ENCODE data around the gene FAM168A.

The FAM168A gene

GRCh38 chr11:73645121-73645969 lies 47.4 kb upstream of the FAM168A start:
- Histone ChIP-seq H3K9ac (ENCODE audit: low read length) (no peak overlapping the region), H3K4me2 (ENCODE audit: low read length) (no peak overlapping the region), H4K20me1 (ENCODE audit: insufficient read depth, low read length) (no peaks in the 10 kb centered on the region), H3K79me2 (ENCODE audit: low read length) (no peaks in the 10 kb centered on the region), H3K4me3 (ENCODE audit: low read length) (no peak overlapping the region), H3K4me1 (ENCODE audit: low read length) (peaks cover 10% of the 10 kb centered on the region; the same call in 1 of the 2 replicates), H3K9me3 (ENCODE audit: insufficient read depth, low read length) (no peaks in the 10 kb centered on the region), H2AFZ (ENCODE audit: low read depth, low read length) (no peak overlapping the region; the same call in 1 of the 2 replicates), H3K27me3 (ENCODE audit: low read depth, low read length) (peaks cover 9% of the 10 kb centered on the region; the same call in 1 of the 2 replicates), H3K36me3 (replicated peaks; ENCODE audit: low read depth, low read length) (no peaks in the 10 kb centered on the region), H3K27ac (ENCODE audit: low read length) (no peak overlapping the region)
- TF ChIP-seq, protein P1, sequence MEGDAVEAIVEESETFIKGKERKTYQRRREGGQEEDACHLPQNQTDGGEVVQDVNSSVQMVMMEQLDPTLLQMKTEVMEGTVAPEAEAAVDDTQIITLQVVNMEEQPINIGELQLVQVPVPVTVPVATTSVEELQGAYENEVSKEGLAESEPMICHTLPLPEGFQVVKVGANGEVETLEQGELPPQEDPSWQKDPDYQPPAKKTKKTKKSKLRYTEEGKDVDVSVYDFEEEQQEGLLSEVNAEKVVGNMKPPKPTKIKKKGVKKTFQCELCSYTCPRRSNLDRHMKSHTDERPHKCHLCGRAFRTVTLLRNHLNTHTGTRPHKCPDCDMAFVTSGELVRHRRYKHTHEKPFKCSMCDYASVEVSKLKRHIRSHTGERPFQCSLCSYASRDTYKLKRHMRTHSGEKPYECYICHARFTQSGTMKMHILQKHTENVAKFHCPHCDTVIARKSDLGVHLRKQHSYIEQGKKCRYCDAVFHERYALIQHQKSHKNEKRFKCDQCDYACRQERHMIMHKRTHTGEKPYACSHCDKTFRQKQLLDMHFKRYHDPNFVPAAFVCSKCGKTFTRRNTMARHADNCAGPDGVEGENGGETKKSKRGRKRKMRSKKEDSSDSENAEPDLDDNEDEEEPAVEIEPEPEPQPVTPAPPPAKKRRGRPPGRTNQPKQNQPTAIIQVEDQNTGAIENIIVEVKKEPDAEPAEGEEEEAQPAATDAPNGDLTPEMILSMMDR (IDR thresholded peaks at IDR 0.05; ENCODE audit: low read depth, low read length), result no peak
- no peak for TF ChIP-seq EZH2phosphoT487 (IDR thresholded peaks at IDR 0.05; ENCODE audit: low read depth)

DNA sequence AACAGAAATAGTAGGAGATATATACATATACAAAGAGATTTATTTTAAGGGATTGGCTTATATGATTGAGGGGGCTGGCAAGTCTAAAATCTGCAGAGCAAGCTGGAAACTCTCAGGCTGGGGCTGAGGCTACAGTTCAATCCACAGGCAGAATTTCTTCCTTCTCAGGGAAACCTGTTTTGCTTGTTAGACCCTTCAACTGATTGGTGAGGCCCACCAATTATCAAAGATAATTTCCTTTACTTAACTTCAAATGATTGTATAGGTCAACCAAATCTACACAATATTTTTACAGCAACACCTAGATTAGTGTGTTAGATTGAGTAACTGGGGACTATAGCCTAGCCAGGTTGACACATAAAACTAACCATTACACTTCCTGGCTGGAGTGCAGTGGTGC lies 43.8 kb upstream of the FAM168A start:
- TF ChIP-seq, protein P1 (IDR thresholded peaks at IDR 0.05; ENCODE audit: low read depth, low read length), result no peak
- TF ChIP-seq EZH2phosphoT487 (IDR thresholded peaks at IDR 0.05; ENCODE audit: low read depth), result no peak

GRCh38 chr11:73640592-73640991 lies 42.7 kb upstream of the FAM168A start:
- no peak overlapping the region for H3K4me3 ChIP-seq (ENCODE audit: low read length)
- no peaks in the 10 kb centered on the region for H3K9me3 ChIP-seq (ENCODE audit: insufficient read depth, low read length)
- H3K36me3 ChIP-seq (replicated peaks; ENCODE audit: low read depth, low read length), result no peaks in the 10 kb centered on the region
- H3K79me2 ChIP-seq (ENCODE audit: low read length), result no peaks in the 10 kb centered on the region
- H3K27me3 ChIP-seq (ENCODE audit: low read depth, low read length), result peaks cover 9% of the 10 kb centered on the region; the same call in 1 of the 2 replicates
- H3K9ac ChIP-seq (ENCODE audit: low read length), result no peak overlapping the region
- TF ChIP-seq, protein P1 (IDR thresholded peaks at IDR 0.05; ENCODE audit: low read depth, low read length), result no peak
- no peak for TF ChIP-seq EZH2phosphoT487 (IDR thresholded peaks at IDR 0.05; ENCODE audit: low read depth)
- no peak overlapping the region; the same call in 1 of the 2 replicates for H2AFZ ChIP-seq (ENCODE audit: low read depth, low read length)
- no peak overlapping the region for H3K27ac ChIP-seq (ENCODE audit: low read length)
- H4K20me1 ChIP-seq (ENCODE audit: insufficient read depth, low read length), result no peaks in the 10 kb centered on the region
- H3K4me1 ChIP-seq (ENCODE audit: low read length), result no peaks in the 10 kb centered on the region
- no peak overlapping the region for H3K4me2 ChIP-seq (ENCODE audit: low read length)

More for the DNA sequence above, 43.8 kb upstream of the FAM168A start:
- peaks cover 9% of the 10 kb centered on the region; the same call in 1 of the 2 replicates for H3K27me3 ChIP-seq (ENCODE audit: low read depth, low read length)
- H3K79me2 ChIP-seq (ENCODE audit: low read length), result no peaks in the 10 kb centered on the region
- no peak overlapping the region for H3K27ac ChIP-seq (ENCODE audit: low read length)
- no peak overlapping the region for H3K9ac ChIP-seq (ENCODE audit: low read length)
- H3K36me3 ChIP-seq (replicated peaks; ENCODE audit: low read depth, low read length), result no peaks in the 10 kb centered on the region
- H3K4me1 ChIP-seq (ENCODE audit: low read length), result no peaks in the 10 kb centered on the region
- no peak overlapping the region for H3K4me2 ChIP-seq (ENCODE audit: low read length)
- no peak overlapping the region for H3K4me3 ChIP-seq (ENCODE audit: low read length)
- H4K20me1 ChIP-seq (ENCODE audit: insufficient read depth, low read length), result no peaks in the 10 kb centered on the region
- H3K9me3 ChIP-seq (ENCODE audit: insufficient read depth, low read length), result no peaks in the 10 kb centered on the region
- no peak overlapping the region for H2AFZ ChIP-seq (ENCODE audit: low read depth, low read length)

DNA sequence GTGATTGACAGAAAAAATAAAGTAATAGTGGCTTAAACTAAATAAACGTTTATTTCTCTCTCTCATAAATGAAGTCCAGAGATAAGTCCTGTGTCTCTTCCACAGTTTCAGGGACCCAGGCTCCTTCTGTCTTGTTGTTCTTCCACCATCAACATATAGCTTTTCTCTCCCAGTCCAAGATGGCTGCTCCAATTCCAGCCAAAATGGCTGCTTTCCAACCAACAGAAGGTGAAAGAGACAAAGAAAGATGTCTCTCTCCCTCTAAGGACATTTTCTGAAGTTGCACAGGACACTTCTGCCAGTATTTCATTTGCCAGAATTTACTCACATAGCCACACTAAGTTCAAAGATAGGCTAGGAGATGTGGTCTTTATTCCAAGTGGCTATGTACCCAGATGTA lies 39.1 kb upstream of the FAM168A start:
- H3K9ac ChIP-seq (ENCODE audit: low read length), result no peak overlapping the region
- no peaks in the 10 kb centered on the region for H3K9me3 ChIP-seq (ENCODE audit: insufficient read depth, low read length)
- H3K4me1 ChIP-seq (ENCODE audit: low read length), result no peaks in the 10 kb centered on the region
- peaks cover 4% of the 10 kb centered on the region; the same call in 1 of the 2 replicates for H3K27me3 ChIP-seq (ENCODE audit: low read depth, low read length)
- no peaks in the 10 kb centered on the region for H3K36me3 ChIP-seq (replicated peaks; ENCODE audit: low read depth, low read length)
- H3K4me2 ChIP-seq (ENCODE audit: low read length), result no peak overlapping the region
- H4K20me1 ChIP-seq (ENCODE audit: insufficient read depth, low read length), result no peaks in the 10 kb centered on the region
- no peak overlapping the region for H3K4me3 ChIP-seq (ENCODE audit: low read length)
- H3K27ac ChIP-seq (ENCODE audit: low read length), result no peak overlapping the region
- no peak for TF ChIP-seq EZH2phosphoT487 (IDR thresholded peaks at IDR 0.05; ENCODE audit: low read depth)
- TF ChIP-seq, protein P1 (IDR thresholded peaks at IDR 0.05; ENCODE audit: low read depth, low read length), result no peak
- H2AFZ ChIP-seq (ENCODE audit: low read depth, low read length), result 0 out of 2 replicates have a peak overlapping the region, but pooled peaks have one; percentile 26
- no peaks in the 10 kb centered on the region for H3K79me2 ChIP-seq (ENCODE audit: low read length)

All from OCI-LY3 (cell line).